BJ (cell line): Measurements from ENCODE around the gene MLLT6. TPM values are rescaled to one million over a fixed set of nuclear protein-coding genes. Genes with fewer than 3 reads are reported as not detected.

Experiments
- CTCF ChIA-PET: fragments of 350-600 bp; formaldehyde crosslinking; extraction: SDS; loops from one replicate; lab custom pipeline; 2021; ENCODE audit warnings: antibody characterized with exemption, inconsistent platforms; lab: Yijun Ruan, JAX
- POLR2A ChIA-PET: fragments of 300-600 bp; sonication (Branson Sonifier 250); formaldehyde crosslinking; extraction: SDS; loops from one replicate; lab custom pipeline; 2021; ENCODE audit warnings: antibody characterized with exemption; lab: Charles Lee
- DNase-seq: peaks from one replicate; pipeline ENCODE4 v3.0.0-alpha.2; 2011; ENCODE audit warnings: low read depth
- H3K27me3 ChIP-seq: 2 replicates; pipeline ENCODE4 v1.6.0; 2011; ENCODE audit warnings: low read length; ENCODE audit not compliant: control insufficient read depth, insufficient read depth
- H3K36me3 ChIP-seq: 2 replicates; pipeline ENCODE4 v1.5.1; 2011; ENCODE audit warnings: low read length; ENCODE audit not compliant: control insufficient read depth, insufficient read depth
- H3K4me3 ChIP-seq: 2 replicates; pipeline ENCODE4 v1.5.1; 2011; ENCODE audit warnings: low read depth, mild to moderate bottlenecking, control low read depth, low read length
- polyA plus RNA-seq: library from polyadenylated mRNA; depleted of rRNA; stranded (reverse); fragments of >200 nt; gene quantifications from 2 replicates; pipeline ENCODE4 v1.2.3, GENCODE V29; 2011
- TF ChIP-seq, protein P1 (sequence below): IDR thresholded peaks from 2 replicates; pipeline ENCODE4 v1.5.1; 2011; ENCODE audit warnings: low read depth, mild to moderate bottlenecking, control low read depth, inconsistent platforms, low read length, moderate library complexity; ENCODE audit not compliant: insufficient read depth

The MLLT6 gene
- polyA plus RNA-seq, 1 experiment, result 32.1 TPM

DNA sequence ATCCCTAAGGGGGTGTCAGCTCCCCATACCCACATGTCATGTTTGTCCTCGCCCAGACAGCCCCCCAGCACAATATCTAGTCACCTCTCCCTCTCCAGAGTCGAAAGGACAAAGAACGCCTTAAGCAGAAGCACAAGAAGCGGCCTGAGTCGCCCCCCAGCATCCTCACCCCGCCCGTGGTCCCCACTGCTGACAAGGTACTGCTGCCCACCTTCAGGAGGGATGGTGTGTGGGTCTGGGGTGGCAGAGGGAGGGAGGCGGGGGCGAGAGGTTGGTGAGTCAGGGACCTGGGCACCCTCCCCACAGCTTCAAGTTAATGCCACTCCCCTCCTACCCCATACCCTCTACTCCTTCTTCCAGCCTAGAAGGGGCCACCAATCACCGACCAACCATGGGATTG is 7.5 kb downstream of the MLLT6 start:
- TF ChIP-seq, protein P1, sequence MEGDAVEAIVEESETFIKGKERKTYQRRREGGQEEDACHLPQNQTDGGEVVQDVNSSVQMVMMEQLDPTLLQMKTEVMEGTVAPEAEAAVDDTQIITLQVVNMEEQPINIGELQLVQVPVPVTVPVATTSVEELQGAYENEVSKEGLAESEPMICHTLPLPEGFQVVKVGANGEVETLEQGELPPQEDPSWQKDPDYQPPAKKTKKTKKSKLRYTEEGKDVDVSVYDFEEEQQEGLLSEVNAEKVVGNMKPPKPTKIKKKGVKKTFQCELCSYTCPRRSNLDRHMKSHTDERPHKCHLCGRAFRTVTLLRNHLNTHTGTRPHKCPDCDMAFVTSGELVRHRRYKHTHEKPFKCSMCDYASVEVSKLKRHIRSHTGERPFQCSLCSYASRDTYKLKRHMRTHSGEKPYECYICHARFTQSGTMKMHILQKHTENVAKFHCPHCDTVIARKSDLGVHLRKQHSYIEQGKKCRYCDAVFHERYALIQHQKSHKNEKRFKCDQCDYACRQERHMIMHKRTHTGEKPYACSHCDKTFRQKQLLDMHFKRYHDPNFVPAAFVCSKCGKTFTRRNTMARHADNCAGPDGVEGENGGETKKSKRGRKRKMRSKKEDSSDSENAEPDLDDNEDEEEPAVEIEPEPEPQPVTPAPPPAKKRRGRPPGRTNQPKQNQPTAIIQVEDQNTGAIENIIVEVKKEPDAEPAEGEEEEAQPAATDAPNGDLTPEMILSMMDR, result no peak
- CTCF ChIA-PET, result interaction anchor here (0.8 kb wide), 1 partner anchor 18 kb away, joined by 4 read pairs; no protein-coding TSS in a partner anchor
- POLR2A ChIA-PET, result no interaction called here
- Histone ChIP-seq H3K4me3 (no peak overlapping the region), H3K27me3 (no peaks in the 10 kb centered on the region), H3K36me3 (peaks cover 43% of the 10 kb centered on the region)
- DNase-seq, result no peak

DNA sequence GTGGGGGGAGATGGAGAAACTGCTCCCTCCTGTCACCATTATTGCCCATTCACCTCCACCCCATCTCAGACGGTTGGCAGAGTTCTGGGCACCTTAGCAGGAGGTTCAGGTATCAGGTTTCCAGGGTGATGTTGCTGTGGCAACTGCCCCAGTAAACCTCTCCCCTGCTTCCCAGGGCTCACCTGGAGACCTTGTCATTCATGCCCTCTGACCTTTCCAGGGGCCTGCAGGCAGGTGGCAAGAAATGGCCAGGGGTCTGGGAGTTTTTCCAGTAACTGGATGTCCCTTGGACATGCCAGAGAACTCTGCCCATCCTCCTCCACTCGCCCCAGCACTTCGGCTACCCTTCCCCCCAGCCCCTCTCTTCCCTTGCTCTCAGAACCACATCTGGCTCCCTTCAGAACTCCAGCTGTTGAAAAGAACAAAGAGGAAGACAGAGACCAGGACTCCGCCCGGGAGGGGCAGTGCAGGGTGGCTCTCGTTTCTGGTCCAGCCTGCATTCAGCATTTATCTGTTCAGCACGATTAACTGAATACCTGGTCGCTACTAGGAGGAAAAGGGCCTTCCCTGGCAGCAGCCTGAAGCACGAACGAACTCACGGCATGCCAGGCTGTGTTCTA is 8.5 kb downstream of the MLLT6 start:
- POLR2A ChIA-PET, result no interaction called here
- TF ChIP-seq, protein P1, result no peak
- no peaks in the 10 kb centered on the region for H3K27me3 ChIP-seq
- H3K36me3 ChIP-seq, result peaks cover 43% of the 10 kb centered on the region
- no peak for DNase-seq
- no peak overlapping the region for H3K4me3 ChIP-seq
- CTCF ChIA-PET, result no interaction called here

DNA sequence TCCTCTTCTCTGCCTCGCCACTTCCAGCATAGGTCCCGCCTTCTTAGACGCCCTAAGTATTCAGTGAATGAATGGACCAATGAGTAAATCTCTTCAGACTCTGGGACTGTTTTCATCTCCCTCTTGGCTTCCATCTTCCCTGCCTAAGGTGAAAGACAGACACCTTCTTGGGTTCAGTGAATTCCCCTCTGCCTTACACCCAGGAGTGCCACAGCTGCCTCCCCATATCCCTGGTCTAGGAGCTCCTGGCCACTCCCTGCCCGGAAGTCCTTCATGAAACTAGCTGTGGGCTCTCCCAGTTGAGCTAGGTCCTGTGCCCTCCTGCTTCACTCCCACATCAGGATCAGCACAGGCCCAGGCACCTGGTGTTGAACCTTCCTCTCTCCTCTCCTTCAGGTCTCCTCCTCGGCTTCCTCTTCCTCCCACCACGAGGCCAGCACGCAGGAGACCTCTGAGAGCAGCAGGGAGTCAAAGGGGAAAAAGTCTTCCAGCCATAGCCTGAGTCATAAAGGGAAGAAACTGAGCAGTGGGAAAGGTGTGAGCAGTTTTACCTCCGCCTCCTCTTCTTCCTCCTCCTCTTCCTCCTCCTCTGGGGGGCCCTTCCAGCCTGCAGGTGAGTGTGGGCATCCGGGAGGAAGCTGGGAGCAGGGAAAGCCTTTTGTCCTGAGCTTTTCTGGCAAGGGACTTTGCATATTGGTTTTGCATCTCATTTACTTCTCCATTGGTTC is 10.3 kb downstream of the MLLT6 start:
- H3K27me3 ChIP-seq, result no peaks in the 10 kb centered on the region
- DNase-seq, result no peak
- TF ChIP-seq, protein P1, result no peak
- CTCF ChIA-PET, result interaction anchor here (1.0 to 5.3 kb wide), 4 partner anchors 9 to 48 kb away, joined by 4 to 22 read pairs (median 6); no protein-coding TSS in a partner anchor
- H3K4me3 ChIP-seq, result no peak overlapping the region
- H3K36me3 ChIP-seq, result peaks cover 42% of the 10 kb centered on the region
- POLR2A ChIA-PET, result no interaction called here

- H3K36me3 ChIP-seq, result peaks cover 42% of the 10 kb centered on the region
- TF ChIP-seq, protein P1, result no peak
- H3K4me3 ChIP-seq, result no peak overlapping the region
- POLR2A ChIA-PET, result no interaction called here
- no peaks in the 10 kb centered on the region for H3K27me3 ChIP-seq
- DNase-seq, result no peak
- CTCF ChIA-PET, result interaction anchor here (1.2 to 5.3 kb wide), 3 partner anchors 10 to 19 kb away, joined by 4 to 22 read pairs (median 8); no protein-coding TSS in a partner anchor
Observed at GRCh38 chr17:38716368-38717005, 11.4 kb downstream of the MLLT6 start.
